GM18502 (cell line): ENCODE measurements around the gene CAMTA1.

Experiments
- ATAC-seq: cut with Tn5 transposase; IDR thresholded peaks from one replicate; pipeline ENCODE4 v1.9.1; 2021; ENCODE audit warnings: mild to moderate bottlenecking; ENCODE audit not compliant: unreplicated experiment, poor library complexity

CAMTA1 gene

DNA sequence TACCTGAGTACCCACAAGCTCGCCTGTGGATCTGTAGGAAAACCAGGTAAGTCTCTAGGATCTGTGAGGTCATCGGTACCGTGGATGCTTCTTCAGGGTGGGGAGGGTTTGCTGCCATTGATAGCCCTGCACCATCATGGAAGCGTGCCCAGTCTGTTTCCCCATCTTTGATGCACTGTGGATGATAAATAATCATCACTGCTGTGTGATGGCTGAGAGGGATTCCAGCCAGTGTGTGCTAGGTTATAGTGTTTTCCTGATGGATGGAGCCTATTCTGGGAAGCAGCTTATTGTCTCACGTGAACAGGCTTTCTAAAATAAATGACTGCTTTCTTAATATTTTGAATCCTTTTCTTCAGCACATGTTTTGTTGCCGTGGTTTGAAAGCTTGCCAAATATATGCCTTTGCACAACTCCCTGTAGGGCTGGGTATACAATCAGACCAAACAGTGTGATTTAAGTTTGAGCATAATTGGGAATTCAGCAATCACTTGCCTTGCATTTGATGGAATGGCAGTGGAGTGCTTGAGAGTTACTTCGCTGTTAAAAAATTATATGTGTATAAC is 113.8 kb downstream of the CAMTA1 start:
- ATAC-seq = no peak

- no peak for ATAC-seq
These were observed 114.4 kb downstream of the CAMTA1 start for GRCh38 chr1:6899621-6900020.

- no peak for ATAC-seq
These were observed 116.9 kb downstream of the CAMTA1 start for GRCh38 chr1:6902153-6902552.

DNA sequence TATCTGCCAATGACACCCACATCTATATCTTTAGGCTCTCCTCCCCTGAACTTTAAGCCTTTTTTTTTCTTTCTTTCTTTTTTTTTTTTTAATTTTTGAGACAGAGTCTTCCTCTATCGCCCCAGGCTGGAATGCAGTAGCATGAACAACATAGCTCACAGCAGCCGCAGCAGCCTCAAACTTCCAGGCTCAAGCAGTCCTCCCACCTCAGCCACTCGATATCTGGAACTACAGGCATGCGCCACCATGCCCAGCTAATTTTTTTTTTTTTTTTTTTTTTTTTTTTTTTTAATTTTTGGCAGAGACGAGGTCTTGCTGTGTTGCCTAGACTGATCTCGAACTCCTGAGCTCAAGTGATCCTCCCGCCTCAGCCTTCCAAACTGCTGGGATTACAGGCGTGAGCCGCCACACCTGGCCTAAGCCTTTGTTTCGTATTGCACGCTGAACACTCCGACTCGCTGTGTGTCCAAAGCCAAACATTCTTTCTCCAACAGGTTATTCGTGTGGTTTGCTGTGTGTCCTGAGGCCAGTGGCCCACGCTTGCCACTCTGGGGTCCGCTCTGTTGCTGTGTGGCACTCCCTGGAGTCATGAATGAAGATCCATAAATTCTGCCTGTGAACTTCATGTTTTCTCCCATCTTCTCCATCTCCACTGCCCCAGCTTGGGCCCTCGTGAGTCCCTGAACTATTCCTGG is 119.4 kb downstream of the CAMTA1 start:
- ATAC-seq = no peak

GRCh38 chr1:6905331-6905730 is 120.1 kb downstream of the CAMTA1 start:
- no peak for ATAC-seq

- no peak for ATAC-seq
These were observed 120.5 kb downstream of the CAMTA1 start for GRCh38 chr1:6905790-6906189.

DNA sequence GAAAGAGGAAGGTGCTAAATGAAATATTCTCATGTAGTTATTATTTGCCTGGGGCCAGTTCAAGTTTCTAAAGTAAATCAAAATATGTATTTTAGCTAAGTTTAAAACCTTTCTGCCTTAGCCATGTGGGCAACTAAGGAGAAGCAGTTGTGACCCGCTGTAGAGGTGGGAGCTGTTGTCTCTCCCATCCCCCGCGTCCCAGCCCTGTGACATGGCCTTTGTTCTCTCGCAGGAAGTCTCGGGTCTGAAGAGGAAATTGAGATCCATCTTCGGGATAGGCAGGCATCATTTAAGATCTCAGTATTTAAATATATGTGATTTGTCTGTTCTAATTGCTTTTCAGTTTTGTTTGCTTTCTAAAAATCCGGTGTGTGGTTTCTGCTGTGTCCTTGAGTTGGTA is 121.5 kb downstream of the CAMTA1 start:
- ATAC-seq = no peak

GRCh38 chr1:6907201-6907600 is 121.9 kb downstream of the CAMTA1 start:
- ATAC-seq = no peak

GRCh38 chr1:6907676-6908434 is 122.6 kb downstream of the CAMTA1 start:
- ATAC-seq = no peak

- no peak for ATAC-seq
These were observed 124.1 kb downstream of the CAMTA1 start for GRCh38 chr1:6909401-6909800.

DNA sequence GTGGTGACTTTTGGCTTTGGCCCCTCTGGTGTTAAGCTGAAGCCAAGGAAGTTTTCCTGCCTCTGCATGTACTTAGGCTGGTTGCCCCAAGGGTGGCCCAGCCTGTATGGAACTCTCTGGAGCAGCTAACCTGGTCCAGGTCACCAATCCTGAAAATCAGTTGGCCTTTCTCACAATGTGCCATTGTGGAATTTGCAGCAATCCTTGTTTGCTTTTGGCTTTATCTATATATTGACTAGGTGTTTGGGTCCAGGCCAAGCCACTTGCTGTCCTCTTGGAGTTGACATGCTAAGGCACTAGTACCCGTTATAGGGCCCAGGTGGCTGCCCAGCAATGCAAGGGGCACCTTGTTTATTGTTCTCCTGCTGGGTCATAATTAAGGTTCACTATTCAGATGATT is 124.6 kb downstream of the CAMTA1 start:
- ATAC-seq = no peak

- no peak for ATAC-seq
These were observed 126.0 kb downstream of the CAMTA1 start for GRCh38 chr1:6911021-6911941.

DNA sequence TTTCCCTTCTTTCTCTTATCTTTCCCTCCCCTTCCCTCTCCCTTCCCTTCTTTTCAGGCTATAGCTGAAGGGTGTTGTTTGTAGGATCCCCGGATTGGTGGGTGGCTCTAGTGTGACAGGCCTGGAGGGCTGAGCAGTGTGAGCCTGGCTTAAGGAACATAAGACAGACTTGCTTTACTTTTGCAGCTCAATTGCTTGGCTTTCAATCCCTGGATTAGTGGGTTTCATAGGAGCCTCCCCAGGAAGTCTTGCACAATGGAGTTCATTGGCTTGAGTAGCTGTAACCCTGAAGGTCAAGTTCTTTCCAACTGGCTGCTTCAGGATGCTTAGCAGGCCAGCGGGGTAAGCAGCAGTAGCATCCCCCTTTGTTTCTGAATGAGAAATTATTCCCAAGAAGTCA is 126.7 kb downstream of the CAMTA1 start:
- ATAC-seq = no peak

GRCh38 chr1:6912518-6912917 is 127.3 kb downstream of the CAMTA1 start:
- ATAC-seq = no peak

DNA sequence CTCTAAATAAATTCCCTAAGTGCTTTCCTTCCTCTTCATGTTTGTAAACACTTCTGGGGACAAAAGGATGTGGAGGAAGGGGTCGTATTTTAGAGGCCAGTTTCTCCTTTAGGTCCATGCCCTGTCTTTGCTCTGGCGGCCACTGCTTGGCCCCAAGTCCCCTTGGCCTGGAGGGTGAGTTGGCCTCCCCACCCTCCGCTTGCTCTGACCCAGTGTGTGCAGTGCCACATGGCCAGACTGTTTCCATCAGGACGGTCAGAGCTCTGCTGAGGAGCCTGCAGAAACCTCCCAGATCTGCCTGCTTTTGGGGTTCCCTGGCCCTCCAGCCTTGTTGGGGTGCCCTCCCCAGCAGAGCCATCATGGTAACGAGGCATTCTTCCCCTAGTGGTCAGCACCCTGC is 127.8 kb downstream of the CAMTA1 start:
- no peak for ATAC-seq

DNA sequence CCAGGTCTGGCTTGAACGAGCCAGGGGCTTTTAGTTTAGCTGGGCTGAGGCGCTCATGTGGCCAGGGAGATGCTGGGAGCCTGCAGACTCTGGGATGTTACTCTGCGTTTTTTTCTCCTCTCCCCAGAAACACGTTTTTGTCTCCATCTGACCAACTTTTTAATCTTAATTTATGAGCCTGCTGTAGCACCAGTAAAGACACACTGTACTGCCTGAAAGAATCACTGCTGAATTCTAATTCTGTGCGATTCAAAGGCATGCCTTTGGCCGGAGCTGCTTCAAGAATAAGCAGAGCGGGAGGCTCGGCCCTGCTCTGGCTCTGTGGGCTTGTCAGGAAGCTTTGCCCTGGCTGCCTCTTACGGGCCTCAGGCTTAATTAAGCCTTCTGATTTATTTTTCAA is 129.5 kb downstream of the CAMTA1 start:
- ATAC-seq = no peak

GRCh38 chr1:6915999-6916565 is 130.8 kb downstream of the CAMTA1 start:
- ATAC-seq = no peak

DNA sequence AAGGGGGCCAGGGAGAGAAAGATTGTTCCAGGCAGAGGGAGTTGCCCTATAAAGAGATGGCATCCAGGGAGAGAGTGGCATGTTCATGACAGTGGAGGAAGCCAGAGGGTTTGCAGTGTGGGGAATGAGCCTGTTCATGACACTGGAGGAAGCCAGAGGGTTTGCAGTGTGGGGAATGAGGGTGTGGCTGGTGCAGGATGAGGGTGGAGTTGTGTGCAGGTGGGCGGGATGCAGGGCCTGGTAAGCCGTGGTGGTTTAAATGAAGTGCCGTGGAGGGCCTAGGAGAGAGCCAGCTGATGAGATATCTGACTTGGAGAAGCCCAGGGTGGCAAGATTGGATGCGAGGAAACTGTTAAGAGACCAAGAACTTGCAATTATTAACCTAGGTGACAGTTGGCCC is 131.8 kb downstream of the CAMTA1 start:
- no peak for ATAC-seq

- ATAC-seq = no peak
These were observed 133.1 kb downstream of the CAMTA1 start for GRCh38 chr1:6918186-6918924.
